ENCODE data around the gene KRT24. TPM values are rescaled to one million over a fixed set of nuclear protein-coding genes. Genes with fewer than 3 reads are reported as not detected.

The KRT24 gene
- total RNA-seq, 6 experiments from 2014 or later = not detected

DNA sequence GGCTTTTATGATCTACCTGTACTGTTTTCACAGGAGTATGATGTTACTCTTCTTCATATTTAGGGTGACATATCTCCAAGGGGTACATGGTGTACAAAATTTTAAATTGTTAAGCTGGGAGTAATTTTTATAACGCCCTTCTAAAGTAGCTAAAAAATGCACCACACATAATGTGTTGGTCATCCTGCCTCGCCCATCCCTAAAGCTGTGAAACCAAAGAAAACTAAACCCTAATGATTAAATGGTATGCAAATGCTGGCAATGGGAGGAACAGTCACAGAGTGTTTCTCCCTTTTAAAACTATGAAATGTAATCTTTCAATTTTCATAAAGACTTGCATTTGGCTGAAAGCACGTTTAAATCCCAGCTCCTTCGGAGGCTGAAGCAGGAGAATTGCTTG is 2.0 kb upstream of the KRT24 start:
- Mint-ChIP-seq H3K36me3 (ENCODE audit: low read depth) (no peaks in the 10 kb centered on the region), H3K27ac (no peak overlapping the region), H3K27me3 (ENCODE audit: insufficient read depth) (peaks cover 28% of the 10 kb centered on the region)

DNA sequence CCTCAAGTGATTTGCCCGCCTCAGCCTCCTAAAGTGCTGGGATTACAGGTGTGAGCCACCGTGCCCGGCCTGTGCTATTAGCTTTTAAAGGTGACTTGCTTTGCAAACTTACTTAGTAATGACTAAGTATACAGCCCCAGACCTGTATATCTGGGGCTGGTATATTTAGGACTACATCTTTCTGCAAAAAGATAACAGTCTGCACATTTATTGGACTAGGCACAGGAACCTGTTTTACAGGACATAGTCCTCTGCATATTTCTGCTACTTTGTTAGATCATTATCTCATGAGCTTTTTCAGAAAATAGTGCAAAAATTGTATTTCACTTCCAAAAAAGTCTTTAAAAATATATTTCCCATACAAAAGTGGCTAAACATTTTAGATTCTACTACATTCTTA is 1.3 kb downstream of the KRT24 start:
- Mint-ChIP-seq H3K9me3 (no peaks in the 10 kb centered on the region), H3K36me3 (ENCODE audit: low read depth) (no peaks in the 10 kb centered on the region), H3K4me1 (ENCODE audit: low read depth) (no peaks in the 10 kb centered on the region), H3K27ac (no peak overlapping the region), H3K4me3 (no peak overlapping the region), H3K27me3 (ENCODE audit: insufficient read depth) (peaks cover 43% of the 10 kb centered on the region)
- no peak for TF ChIP-seq CTCF (IDR thresholded peaks at IDR 0.05)
- DNase-seq = no peak

More for the DNA sequence above, 2.0 kb upstream of the KRT24 start:
- TF ChIP-seq CTCF (IDR thresholded peaks at IDR 0.05) = no peak
- Mint-ChIP-seq H3K4me3 (no peak overlapping the region), H3K9me3 (no peaks in the 10 kb centered on the region), H3K4me1 (ENCODE audit: low read depth) (no peaks in the 10 kb centered on the region)
- no peak for DNase-seq

- no peak for TF ChIP-seq CTCF (IDR thresholded peaks at IDR 0.05)
- H3K36me3 Mint-ChIP-seq (ENCODE audit: low read depth) = no peaks in the 10 kb centered on the region
- no peak for DNase-seq
- H3K9me3 Mint-ChIP-seq = no peaks in the 10 kb centered on the region
- H3K27me3 Mint-ChIP-seq (ENCODE audit: insufficient read depth) = peaks cover 58% of the 10 kb centered on the region
- H3K4me3 Mint-ChIP-seq = no peak overlapping the region
- H3K4me1 Mint-ChIP-seq (ENCODE audit: low read depth) = no peaks in the 10 kb centered on the region
- no peak overlapping the region for H3K27ac Mint-ChIP-seq
Measured at GRCh38 chr17:40699853-40700252, 3.7 kb downstream of the KRT24 start.

GRCh38 chr17:40699371-40699770 is 4.2 kb downstream of the KRT24 start:
- Mint-ChIP-seq H3K4me1 (ENCODE audit: low read depth) (no peaks in the 10 kb centered on the region), H3K27me3 (ENCODE audit: insufficient read depth) (peaks cover 56% of the 10 kb centered on the region), H3K36me3 (ENCODE audit: low read depth) (no peaks in the 10 kb centered on the region), H3K27ac (no peak overlapping the region; the same call in 1 of the 2 replicates), H3K4me3 (no peak overlapping the region), H3K9me3 (no peaks in the 10 kb centered on the region)
- TF ChIP-seq CTCF (IDR thresholded peaks at IDR 0.05) = no peak
- no peak for DNase-seq

DNA sequence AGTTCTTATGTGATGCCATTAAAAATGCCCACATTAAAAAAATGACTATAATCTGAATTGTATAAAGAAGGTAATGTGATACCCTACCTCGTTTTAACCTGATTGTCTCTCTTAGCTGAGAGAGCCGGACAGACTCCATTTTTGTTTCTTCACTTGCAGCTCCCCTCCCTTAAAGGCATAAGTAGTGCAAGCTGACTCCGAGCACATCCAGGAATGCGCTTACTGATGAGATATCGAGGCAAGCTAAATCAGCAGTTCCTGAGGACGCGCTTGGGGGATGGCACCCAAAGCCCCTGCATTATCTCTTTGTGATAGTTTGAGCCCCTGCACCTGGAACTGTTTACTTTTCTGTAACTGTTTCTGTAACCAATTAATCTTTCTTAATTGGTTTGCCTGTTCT is 6.3 kb downstream of the KRT24 start:
- Mint-ChIP-seq H3K9me3 (no peaks in the 10 kb centered on the region), H3K4me3 (no peak overlapping the region), H3K4me1 (ENCODE audit: low read depth) (no peaks in the 10 kb centered on the region), H3K36me3 (ENCODE audit: low read depth) (no peaks in the 10 kb centered on the region), H3K27me3 (ENCODE audit: insufficient read depth) (peaks cover 53% of the 10 kb centered on the region), H3K27ac (no peak overlapping the region)
- TF ChIP-seq CTCF (IDR thresholded peaks at IDR 0.05) = no peak
- no peak for DNase-seq

- no peaks in the 10 kb centered on the region for H3K36me3 Mint-ChIP-seq (ENCODE audit: low read depth)
- H3K4me1 Mint-ChIP-seq (ENCODE audit: low read depth) = no peaks in the 10 kb centered on the region
- no peak overlapping the region for H3K4me3 Mint-ChIP-seq
- H3K9me3 Mint-ChIP-seq = no peaks in the 10 kb centered on the region
- H3K27ac Mint-ChIP-seq = no peak overlapping the region
- no peak for TF ChIP-seq CTCF (IDR thresholded peaks at IDR 0.05)
- DNase-seq = no peak
- H3K27me3 Mint-ChIP-seq (ENCODE audit: insufficient read depth) = peaks cover 53% of the 10 kb centered on the region
Measured at GRCh38 chr17:40696651-40697072, 6.9 kb downstream of the KRT24 start.
